HG02588 (cell line): Measurements from ENCODE around the gene CHTOP.
"Not testable (repeated sequence)": the region's sequence is repeated elsewhere in the genome, so short reads cannot be mapped to it uniquely, and the experiment has no call there.

Source experiments
- ATAC-seq: cut with Tn5 transposase; IDR thresholded peaks from one replicate; pipeline ENCODE4 v1.9.1; 2021; ENCODE audit warnings: mild to moderate bottlenecking, moderate library complexity; ENCODE audit not compliant: unreplicated experiment

CHTOP gene

GRCh38 chr1:153631047-153632022 lies 2.5 kb upstream of the CHTOP start:
- no peak for ATAC-seq

DNA sequence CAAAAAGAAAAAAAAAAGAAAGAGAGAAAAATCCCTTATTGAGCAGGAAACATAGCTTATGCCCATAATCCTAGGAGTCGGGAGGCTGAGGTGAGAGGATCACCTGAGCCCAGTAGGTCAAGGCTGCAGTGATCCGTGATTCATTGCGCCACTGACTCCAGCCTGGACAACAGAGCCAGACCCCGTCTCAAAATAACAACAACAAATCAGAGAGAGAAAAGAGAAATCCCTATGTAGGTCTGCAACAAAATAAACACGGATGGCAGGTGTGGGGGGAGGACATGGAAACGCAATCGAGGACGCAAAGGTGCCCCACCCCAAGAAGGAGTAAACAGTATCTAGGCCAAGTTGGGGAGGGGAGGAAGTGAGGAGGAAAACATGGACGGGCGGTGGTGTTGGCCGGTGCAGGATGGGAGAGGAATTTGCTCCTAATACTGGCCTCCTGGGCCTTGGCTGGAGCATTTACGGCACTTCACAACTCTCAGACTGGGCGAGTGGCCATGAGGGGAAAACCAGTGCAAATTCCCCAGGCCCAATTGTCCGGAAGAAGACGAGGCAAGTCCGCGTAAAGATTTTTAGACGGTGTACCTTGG lies 609 bp upstream of the CHTOP start:
- no peak for ATAC-seq

DNA sequence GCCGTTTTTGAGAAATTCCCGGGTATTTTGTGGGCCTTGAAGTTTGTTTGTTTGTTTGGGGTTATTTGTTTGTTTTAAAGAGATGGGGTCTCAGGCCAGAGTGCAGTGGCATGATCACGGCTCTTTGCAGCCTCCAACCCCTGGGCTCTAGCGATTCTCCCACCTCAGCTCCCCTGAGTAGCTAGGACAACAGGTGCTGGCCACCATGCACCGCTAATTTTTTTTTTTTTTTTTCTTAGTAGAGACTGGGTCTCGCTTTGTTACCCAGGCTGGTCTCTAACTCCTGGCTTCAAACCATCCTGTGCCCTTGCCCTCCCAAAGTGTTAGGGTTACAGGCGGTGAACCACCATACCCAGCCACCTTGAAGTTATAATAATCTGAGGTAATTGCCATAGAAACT lies 2.0 kb downstream of the CHTOP start:
- no peak for ATAC-seq

DNA sequence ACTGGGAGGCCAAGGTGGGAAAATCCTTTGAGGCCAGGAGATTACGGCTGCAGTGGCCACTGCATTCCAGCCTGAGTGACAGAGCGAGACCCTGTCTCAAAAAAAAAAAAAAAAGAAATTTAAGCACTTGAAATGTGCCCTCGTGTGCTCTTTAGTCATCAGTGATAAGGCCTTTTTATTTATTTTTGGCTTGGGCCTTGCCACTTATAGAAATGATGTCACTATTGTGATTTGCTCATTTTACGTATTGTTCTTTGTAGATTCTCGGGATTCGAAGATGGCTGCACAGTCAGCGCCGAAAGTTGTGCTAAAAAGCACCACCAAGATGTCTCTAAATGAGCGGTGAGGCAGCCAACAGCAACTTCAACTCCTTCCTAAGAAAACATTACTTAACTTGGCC lies 2.4 kb downstream of the CHTOP start:
- ATAC-seq = no peak

DNA sequence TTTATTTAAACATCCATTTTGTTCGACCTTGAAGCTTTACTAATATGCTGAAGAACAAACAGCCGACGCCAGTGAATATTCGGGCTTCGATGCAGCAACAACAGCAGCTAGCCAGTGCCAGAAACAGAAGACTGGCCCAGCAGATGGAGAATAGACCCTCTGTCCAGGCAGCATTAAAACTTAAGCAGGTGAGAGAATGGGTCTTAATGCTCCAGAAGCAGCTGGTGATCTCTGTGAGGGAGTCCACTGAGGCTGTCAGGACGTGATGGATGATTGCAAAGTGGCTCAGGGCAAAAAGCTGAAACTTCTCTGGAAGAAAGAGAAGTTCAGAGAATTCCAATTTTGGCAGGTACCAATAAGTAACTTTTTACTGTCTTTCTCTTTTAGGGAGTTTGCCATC lies 4.4 kb downstream of the CHTOP start:
- ATAC-seq = no peak

DNA sequence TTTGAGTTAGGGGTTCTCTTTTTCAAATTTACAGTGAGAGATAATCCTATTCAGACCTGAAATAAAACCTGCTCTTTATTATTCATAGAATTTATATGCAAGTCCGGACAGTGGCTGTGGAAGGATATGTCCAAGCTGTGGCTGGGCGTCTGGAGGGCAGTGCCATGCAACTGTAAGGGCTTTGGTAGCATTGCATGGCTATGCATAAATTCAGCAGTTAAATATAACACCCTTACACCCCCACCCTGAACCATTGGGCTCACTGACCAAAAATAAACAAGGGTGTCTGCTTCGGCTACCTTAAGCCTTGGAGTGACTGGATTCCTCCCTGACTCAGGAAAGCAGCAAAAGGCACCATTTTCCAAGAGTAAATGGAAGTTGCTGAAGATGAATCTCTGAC lies 5.4 kb downstream of the CHTOP start:
- ATAC-seq = no peak

- ATAC-seq = not testable (repeated sequence)
Measured at GRCh38 chr1:153640213-153640612, 6.3 kb downstream of the CHTOP start.

DNA sequence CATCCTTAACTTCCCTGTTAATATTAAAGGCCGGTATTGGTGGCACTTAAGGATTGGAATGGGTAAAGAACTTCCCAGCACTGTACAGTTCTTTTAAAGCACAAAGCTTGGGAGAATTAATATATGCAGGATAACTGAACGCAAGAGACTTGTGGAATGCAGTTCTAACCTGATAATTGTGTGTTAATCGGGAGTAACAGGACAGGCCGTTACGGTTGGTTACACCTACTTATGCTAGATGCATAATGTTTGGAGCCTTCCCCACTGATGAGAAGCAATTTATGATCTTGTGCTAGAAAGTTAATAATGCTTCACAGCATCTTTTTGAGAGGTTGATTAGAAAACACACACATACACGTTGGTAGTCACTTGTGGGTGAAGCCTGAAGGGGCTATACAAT lies 7.0 kb downstream of the CHTOP start:
- no peak for ATAC-seq

- no peak for ATAC-seq
Measured at GRCh38 chr1:153642161-153642560, 8.3 kb downstream of the CHTOP start.

- no peak for ATAC-seq
Measured at GRCh38 chr1:153643100-153643499, 9.2 kb downstream of the CHTOP start.

GRCh38 chr1:153643816-153644215 lies 9.9 kb downstream of the CHTOP start:
- no peak for ATAC-seq

DNA sequence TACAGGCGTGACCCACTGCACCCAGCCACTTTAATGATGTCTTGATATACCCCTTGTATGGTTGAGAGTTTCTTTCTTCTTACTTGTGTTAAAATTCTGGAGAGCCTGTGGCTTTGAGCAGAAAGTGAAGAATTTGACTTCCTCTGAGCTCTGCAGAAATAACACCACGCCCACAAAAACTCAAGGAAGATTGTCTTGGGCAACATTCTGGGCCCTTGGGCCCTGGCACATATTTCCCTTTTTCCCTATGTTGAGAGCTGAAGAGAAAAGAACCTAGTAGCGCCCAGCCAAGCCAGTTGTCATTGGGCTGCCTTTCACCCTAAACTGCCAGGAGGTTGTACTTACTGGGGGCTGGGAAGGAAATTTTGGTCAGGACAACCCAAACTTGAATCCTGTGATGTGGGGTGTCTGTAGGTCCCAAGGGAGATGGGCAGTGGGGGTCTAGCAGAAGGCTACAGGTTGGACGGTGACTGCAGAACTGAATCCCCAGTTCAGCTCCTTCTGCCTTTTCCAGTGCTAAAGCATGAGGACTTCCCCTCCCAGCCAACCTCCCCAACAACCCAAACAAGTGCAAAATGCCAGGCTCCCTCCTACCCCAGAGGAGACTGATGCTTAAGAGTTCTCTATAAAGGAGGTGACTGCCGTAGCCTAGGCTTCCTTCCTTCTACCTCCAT lies 12.9 kb downstream of the CHTOP start:
- no peak for ATAC-seq

DNA sequence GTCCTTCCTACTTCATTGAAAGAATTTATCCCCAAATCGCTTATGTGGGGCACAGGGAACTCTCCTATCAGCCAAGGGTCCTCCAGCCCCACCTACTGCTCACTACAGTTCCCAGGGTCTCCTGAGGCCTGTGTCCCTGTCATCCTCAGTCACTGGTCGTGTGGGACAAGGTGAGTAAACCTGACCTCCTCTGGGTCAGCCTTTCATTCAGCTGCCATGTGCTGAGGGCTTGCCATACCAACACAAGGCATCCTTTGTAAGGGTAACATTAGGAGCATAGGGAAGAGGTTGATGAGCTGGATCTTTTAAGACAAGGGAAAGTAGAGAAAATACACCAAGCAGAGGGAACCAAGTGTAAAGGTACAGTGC lies 13.5 kb downstream of the CHTOP start:
- ATAC-seq = no peak

- ATAC-seq = no peak
Measured at GRCh38 chr1:153648000-153648643, 14.3 kb downstream of the CHTOP start.

- no peak for ATAC-seq
Measured at GRCh38 chr1:153649137-153649862, 15.4 kb downstream of the CHTOP start.

- no peak for ATAC-seq
Measured at GRCh38 chr1:153649863-153650235, 16.0 kb downstream of the CHTOP start.

- no peak for ATAC-seq
Measured at GRCh38 chr1:153651771-153652170, 17.9 kb downstream of the CHTOP start.

DNA sequence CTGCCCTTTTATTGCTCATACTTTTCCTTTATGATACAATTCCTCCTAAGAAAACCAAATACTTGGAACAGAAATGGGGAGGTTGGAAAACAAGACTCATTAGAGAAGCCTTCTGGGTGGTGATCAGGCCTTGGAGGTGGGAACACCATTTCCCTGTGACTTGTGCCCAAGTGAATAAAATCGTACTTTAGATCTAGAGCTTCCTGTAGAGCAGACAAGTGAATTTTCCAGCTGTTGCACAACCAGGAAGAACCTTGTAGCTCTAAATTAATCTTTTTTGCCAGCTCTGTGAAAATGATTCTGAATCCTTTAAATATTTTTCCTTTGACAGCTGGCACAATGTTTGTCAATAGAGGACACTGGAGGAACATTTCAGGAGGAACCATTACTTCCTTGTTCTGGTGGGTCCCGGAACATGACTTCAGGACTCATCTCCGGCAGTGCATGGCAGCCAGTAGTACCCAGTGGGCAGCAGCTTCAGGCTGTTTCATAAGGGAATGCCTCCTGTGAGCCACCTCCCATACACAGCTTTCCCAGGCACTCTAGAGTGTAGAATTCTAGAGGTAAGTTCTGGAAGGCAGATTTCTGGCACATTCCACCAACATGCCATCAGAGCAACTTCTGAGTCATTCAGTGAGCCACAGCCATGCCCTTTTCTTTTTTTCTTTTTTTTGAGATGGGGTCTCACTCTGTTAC lies 19.1 kb downstream of the CHTOP start:
- ATAC-seq = no peak

GRCh38 chr1:153655333-153655732 lies 21.5 kb downstream of the CHTOP start:
- no peak for ATAC-seq
